GM12892 (cell line): ENCODE data around the gene PRM1.

ENCODE experiments used
- DNase-seq: peaks from one replicate; pipeline ENCODE4 v3.0.0; 2011; ENCODE audit not compliant: insufficient read length
- FAIRE-seq: peaks from 2 replicates; lab custom pipeline; 2011; peaks lifted over from hg19 to GRCh38; lab: Jason Lieb, UNC
- POLR2A ChIP-seq: IDR thresholded peaks from 2 replicates; pipeline ENCODE4 v1.6.1; 2011; ENCODE audit warnings: low read depth, low read length, control low read depth
- POLR2AphosphoS5 ChIP-seq: IDR thresholded peaks from 2 replicates; pipeline ENCODE4 v1.6.1; 2011; ENCODE audit warnings: low read depth, low read length, control low read depth
- TAF1 ChIP-seq: IDR thresholded peaks from 2 replicates; pipeline ENCODE4 v1.6.1; 2011; ENCODE audit warnings: low read depth, mild to moderate bottlenecking, control low read depth, low read length, borderline replicate concordance

PRM1 gene

GRCh38 chr16:11323551-11324336 lies 42.6 kb upstream of the PRM1 start:
- DNase-seq: no peak
- FAIRE-seq: no peak
- no peak for TF ChIP-seq POLR2A
- no peak for TF ChIP-seq POLR2AphosphoS5
- TF ChIP-seq TAF1: no peak

DNA sequence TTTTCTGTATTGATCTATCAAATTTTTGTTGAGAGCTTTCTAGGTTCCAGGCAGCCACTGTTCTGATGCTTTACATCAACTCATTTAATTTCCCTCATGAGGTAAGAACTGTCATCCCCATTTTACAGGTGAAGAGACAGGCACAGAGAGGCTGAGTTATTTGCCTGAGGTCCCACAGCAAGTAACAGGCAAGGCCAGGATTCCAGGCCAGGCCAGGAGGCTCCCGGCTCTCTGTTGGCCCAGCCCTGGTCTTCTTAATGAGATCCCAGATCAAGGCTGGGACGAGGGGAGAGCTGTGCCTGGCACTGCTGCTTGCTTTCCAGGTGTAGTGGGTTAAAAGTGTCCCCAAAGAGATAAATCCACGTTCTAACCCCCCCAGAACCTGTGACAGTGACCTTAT lies 41.7 kb upstream of the PRM1 start:
- no peak for FAIRE-seq
- no peak for DNase-seq
- TF ChIP-seq POLR2AphosphoS5: no peak
- no peak for TF ChIP-seq TAF1
- no peak for TF ChIP-seq POLR2A

DNA sequence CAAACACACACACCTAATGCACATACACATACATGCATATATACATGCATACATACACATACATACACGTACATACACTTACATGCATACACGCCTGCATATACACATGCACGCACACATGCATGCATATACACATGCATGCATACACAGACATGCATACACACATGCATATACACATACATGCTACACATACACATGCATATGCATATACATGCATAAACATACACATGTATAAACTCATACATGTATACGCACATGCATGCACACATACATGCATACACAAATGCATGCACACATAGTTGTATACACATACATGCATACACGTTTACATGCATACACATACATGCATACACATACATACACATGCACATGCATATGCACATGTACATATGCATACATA lies 40.5 kb upstream of the PRM1 start:
- no peak for DNase-seq
- no peak for FAIRE-seq
- TF ChIP-seq POLR2A (no peak), TAF1 (no peak), POLR2AphosphoS5 (no peak)

GRCh38 chr16:11320170-11320569 lies 39.0 kb upstream of the PRM1 start:
- DNase-seq (no peak), FAIRE-seq (no peak)
- TF ChIP-seq POLR2A (no peak), TAF1 (no peak), POLR2AphosphoS5 (no peak)

DNA sequence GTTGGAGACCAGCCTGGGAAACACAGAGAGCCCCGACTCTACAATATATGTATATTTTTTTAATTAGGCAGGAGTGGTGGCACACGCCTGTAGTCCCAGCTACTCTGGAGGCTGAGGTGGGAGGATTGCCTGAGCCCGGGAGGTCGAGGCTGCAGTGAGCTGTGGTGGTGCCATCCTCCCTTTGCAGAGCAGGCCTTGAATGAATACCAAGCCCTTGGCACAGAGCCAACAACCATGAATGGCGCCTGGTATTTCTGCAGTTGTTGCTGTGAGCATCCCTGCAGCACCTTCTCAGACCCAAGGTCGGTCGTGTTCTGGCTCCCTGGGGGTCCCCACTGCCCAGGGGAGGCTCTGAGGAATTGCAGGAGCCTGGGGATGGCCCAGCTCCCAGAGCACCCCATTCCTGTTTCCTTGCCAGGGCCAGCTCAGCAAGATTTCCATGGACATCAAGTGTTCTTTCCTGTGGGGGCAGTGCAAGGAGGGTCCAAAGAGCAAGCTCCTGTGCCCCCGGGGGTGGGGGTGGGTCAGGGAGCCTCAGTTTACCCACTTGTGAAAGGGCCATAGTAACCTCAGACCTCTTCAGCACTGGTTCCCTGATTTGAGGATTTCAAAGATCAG lies 38.5 kb upstream of the PRM1 start:
- no peak for FAIRE-seq
- no peak for TF ChIP-seq POLR2AphosphoS5
- TF ChIP-seq TAF1: no peak
- TF ChIP-seq POLR2A: no peak
- no peak for DNase-seq

DNA sequence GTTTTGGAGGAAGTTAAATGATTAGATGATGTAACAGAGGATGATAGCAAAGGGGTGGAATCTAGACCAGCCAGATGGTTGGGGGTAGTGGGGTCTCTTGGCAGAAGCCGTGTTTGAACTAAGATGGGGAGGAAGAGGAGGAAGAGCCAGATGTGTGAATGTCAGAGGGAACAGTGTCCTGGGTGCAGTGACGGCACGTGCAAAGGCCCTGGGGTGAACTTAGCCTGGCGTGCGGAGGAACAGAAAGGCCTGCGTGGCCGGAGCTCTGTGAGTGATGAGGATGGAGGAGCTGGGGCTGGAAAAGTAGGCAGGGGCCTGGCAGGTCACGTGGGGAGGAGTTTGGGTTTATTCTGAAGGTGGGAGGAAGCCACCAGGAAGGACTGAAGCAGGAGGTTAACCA lies 37.7 kb upstream of the PRM1 start:
- no peak for TF ChIP-seq POLR2AphosphoS5
- TF ChIP-seq TAF1: no peak
- TF ChIP-seq POLR2A: no peak
- no peak for FAIRE-seq

DNA sequence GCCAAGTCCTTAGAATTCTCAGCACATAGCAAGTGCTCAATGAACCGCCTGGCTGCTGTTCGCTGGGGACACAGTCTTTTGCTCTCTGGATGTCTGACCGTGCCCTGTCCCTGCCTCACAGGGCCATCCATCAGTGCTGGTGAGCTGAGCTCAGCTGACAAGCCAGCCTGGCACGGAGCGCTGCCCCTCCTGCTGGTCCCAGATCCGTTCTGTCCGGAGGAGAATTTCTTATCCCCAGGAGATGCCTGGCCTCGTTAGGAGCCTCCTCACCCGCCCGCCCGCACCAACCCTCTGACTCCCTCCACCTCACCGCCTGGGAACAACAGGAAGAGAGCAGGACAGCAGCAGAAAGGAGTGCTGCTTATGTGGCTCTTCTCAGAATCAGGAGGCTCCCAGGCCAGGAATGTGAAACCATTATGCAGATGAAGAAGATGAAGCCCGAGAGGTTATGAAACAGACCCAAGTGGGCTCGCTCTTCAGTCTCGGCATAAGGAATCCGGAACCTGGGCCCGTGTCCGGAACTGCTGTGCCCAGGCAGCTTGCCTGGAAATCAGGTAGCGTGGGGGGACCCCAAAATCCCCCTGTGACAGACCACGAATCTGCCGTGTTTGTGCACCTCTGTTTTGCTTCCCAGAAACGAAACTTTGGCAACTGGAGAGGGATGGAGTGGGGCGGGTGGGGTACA lies 35.3 kb upstream of the PRM1 start:
- TF ChIP-seq POLR2A (no peak), POLR2AphosphoS5 (no peak), TAF1 (no peak)
- FAIRE-seq (no peak), DNase-seq (no peak)

More for the DNA sequence above, 37.7 kb upstream of the PRM1 start:
- DNase-seq: no peak

DNA sequence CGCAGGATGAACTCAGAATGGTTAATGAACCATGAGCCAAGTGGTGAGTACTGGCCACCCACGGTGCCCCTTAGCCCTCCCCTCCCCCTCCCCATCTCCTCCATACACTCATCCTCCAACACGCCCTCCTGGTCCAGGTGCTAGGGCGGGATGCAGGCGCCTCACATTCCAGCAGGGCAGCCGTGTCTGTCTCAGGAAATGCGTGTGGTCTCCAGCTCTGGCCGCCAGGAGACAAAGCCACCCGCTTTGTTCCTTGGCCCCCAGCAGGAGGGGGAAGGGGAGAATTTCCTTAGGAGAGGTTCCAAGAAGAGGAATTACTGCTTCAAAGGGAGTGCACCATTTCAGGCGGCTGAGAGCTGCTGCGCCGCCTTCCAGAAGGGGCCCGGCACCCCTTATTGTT lies 34.4 kb upstream of the PRM1 start:
- TF ChIP-seq TAF1 (no peak), POLR2AphosphoS5 (no peak), POLR2A (no peak)
- DNase-seq (no peak), FAIRE-seq (no peak)

DNA sequence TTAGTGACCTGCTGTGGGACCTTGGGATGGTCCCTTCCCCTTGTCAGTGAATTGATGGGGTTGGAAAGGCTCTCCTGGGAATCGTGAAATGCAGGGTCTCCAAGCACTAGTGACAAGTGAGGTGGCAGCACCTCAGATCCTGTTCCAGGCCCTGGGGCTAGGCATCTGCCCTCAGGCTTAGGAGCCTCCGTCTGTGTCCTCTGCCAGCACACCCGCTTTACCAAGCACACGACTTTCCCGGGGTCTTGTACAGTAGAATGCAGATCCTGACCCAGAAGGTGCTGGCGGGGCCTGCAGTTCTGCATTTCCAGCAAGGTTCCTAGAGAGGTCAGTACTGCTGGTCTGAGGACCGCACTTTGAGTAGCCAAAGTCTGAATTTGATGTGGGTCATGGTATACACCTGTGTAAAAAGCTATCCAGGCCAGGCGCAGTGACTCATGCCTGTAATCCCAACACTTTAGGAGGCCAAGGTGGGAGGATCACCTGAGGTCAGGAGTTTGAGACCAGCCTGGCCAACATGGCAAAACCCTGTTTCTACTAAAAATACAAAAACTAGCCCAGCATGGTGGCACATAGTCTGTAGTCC lies 33.3 kb upstream of the PRM1 start:
- no peak for FAIRE-seq
- TF ChIP-seq POLR2AphosphoS5: no peak
- no peak for TF ChIP-seq TAF1
- no peak for DNase-seq

- TF ChIP-seq TAF1: no peak
- TF ChIP-seq POLR2A: no peak
- TF ChIP-seq POLR2AphosphoS5: no peak
- DNase-seq: no peak
- FAIRE-seq: no peak
These were observed 32.6 kb upstream of the PRM1 start for GRCh38 chr16:11313493-11314308.

DNA sequence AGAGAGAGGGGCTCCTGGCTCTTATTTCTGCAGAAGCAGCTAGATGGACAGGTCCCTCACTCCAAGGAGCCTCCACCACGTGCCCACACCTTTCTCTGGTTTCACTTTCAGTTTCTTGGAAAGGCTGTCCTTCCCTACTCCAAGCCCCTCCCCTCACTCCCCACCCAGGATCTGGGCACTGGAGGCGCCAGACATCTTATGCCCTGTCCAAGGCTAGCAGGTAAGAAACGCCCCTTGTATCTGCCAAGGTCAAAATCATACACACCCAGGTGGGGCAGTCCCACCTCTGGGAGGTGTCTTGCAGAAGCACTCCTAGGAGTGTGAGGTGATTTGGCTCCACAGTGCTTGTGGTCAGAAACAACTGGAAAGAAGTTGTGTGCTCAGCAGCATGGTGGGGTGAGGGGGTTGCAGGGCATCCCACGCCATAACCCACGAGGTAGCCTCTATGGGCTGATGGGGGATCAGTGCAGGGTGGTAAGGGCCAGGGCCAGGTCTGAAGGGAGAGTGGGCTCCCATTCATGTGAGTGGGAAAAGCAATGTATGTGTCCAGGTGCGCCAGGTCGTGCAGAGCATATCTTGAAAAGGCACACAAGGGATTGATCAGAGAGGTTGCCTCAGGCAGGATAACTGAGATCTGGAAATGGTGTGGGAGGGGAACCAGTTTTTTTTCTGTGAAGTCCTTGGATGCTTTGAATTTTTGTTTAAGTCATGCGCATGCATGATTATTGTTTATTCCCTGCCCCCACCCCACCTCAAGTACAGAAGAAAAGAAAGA lies 31.8 kb upstream of the PRM1 start:
- TF ChIP-seq POLR2AphosphoS5 (no peak), POLR2A (no peak), TAF1 (no peak)
- DNase-seq (no peak), FAIRE-seq (peak; percentile 30)
